GM21717 (cell line): ENCODE measurements around the gene PTRHD1.

ENCODE experiments used
- ATAC-seq: cut with Tn5 transposase; IDR thresholded peaks from one replicate; pipeline ENCODE4 v1.9.1; 2021; ENCODE audit warnings: mild to moderate bottlenecking, moderate library complexity; ENCODE audit not compliant: unreplicated experiment

PTRHD1 gene

DNA sequence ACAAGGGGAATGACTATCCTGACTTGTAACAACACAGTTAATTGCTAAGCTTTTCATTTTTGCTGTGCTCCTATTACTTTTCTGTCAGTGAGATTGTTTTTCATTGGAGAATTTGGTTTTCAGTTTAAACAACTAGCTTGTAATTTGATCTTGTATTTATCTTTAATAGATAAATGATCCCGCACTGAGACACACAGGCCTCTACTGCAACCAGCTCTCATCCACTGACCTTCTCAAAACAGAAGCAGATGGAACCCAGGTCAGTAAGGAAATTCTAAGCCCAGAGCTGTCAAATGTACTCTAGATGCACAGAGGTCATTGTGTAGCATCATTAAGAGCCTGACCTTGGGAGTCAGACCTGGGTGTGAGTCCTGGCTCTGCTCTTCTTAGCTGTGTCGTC lies 30.7 kb downstream of the PTRHD1 start:
- no peak for ATAC-seq

DNA sequence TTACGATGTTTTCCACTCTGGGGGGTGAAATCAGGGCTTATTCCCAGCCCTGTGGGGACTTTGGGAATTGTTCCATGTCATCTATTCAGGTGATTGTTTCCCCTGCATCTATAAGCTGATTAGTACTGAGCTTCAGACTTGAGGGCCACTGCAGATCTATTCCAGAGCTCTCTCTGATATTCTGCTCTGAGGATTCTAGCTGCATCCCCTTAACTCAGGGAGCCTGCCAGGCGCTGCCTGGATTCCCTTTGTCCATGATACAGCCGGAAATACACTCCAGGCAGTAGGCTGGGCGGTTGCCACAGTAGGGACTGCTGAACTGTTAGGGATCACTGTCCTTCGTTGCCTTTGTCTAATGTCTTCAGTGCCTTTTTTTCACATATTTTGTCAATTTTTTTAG lies 31.3 kb downstream of the PTRHD1 start:
- no peak for ATAC-seq

DNA sequence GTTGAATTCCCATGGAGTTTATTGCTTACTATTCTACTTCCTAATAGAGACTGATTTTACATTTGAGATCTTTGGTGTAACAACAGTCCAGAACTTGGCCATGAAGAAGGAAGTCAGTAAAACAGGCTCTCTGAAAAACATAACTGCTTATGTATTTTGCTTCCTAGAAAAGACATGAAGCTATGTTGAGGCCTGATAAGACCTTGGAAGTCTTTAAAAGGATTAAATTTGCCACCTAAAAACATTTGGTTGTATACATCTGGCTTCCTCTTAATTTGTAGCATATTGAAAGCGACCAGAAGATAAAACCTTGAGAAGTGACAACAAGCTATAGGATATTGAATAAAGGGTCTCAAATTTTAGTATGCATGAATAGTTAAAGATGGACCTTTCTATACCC lies 36.4 kb downstream of the PTRHD1 start:
- no peak for ATAC-seq

DNA sequence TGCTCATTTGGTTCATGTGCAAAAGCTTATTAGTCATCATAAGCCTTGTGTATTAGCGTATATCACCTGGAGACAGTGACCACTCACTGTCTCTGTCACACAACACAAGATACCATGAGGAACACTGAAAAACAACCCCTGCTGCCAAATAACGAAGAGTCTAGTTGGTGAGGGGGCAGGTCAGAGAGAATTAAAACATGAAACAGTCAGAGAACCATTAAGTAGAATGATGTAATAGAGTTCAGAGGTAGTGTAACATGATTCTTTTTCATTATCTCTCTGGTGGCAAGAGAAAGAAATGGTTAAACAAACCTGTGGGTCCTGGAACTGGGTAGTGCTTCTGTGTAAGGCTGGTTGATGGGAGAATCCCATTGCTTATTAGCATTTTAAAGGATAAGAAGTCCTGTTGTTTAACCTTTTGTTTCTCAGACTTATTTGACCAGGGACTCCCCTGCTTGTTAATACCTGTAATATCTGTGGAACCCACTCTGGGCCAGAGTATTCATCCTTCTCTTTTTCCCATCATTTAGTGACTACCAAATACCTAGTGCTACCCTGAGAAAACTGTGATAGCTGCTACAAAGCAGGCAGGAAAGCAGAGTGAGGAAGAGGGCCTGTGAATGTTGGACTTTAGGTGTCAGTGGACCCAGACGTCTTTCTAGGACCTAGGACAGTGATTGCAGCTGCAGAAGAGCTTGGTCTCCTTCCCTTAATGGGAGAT lies 38.0 kb downstream of the PTRHD1 start:
- no peak for ATAC-seq

DNA sequence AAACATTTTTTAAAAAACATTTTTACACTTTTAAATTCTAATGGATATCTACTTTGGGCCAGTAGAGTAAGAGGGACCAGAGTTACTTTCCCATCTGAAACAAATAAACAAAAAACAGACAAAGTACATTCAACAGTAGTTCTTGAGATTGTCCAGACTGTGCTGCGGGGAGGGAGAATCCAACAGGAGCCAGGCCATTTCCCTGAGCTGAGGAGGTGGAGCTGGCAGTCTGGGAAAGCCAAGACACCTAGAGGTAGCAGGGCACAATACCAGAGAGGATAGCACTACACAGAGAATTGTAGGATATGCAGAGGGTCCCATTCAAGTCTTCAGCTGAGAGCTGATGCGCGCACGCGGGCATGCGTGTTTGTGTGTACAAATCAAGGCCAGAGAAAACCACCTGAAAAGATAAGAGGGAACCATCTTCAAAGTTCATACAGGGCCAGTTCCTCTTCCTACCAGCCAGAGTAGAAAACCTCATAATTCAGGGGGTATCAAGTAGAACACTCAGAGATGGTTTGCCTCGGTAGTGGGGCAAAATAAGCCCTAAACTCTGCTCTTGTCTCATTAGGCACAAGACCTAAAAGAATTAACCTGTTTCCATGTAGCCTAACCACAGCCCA lies 44.0 kb downstream of the PTRHD1 start:
- no peak for ATAC-seq

DNA sequence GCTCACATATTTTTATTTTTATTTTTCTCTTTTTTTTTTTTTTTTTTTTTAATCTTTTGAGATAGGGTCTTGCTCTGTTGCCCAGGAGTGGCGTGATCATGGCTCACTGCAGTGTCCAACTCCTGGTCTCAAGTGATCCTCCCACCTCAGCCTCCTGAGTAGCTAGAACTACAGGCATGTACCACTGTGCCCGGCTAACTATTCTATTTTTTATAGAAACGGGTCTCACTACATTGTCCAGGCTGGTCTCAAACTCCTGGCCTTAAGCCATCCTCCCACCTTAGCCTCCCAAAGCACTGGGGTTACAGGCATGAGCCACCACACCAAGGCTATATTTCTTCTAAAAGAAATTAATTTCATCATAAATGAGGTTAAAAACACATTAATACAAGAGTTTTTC lies 45.9 kb downstream of the PTRHD1 start:
- ATAC-seq, result no peak

DNA sequence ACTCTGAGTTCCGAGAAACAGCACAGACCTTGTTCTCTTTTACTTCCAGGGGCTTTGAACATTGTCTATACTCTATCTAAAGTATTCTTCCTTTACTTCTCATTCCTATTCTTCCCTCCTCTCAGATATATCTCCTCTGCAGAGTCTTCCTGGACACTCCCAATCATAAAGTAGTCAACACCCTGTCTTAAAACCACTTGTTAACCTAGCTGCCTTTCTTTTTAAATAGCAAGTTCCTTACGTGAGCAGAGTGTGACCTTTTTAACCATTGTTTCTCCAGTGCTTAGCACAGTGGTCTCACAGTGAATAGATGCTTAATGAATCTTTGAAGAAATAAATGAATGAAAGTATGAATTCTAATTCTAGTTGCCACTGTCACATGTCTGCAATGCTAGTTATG lies 47.4 kb downstream of the PTRHD1 start:
- ATAC-seq, result no peak

DNA sequence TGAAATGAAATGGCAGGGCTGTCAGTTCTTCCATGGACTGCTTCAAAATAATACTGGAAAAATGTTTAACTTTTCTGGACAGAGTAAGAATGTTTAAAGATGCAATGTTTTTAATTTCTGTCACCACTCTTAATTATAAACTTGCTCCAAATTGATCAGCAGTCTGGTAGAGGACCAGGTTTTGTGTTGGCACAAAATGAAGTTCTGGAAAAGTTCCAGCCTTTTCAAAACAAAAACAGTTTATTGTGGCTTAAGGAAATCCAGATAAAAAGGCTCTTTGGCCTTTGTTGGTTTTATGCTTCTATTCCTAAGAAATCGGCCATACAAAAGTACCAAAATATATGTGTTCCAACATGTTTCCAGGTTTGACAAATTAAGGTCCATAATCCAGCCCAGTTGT lies 48.8 kb downstream of the PTRHD1 start:
- ATAC-seq, result no peak

DNA sequence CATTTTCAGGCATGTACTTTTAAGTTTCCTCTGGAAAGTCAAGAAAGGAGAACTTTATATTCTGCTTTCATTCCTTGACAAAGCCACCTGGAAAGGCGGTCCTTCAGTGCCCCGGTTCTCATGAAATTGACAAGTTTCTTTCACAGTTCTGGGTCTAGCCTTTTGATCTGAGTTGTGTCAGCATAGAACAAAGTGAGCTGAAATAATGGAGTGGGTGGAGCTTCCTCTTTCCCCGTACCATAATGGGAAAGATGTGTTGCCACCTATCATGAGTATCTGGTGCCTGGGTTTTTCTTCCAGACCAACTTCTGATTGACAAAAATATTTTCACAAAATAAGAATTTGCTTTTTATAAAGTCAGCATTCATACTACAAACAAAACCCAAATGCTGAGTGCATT lies 49.3 kb downstream of the PTRHD1 start:
- no peak for ATAC-seq

DNA sequence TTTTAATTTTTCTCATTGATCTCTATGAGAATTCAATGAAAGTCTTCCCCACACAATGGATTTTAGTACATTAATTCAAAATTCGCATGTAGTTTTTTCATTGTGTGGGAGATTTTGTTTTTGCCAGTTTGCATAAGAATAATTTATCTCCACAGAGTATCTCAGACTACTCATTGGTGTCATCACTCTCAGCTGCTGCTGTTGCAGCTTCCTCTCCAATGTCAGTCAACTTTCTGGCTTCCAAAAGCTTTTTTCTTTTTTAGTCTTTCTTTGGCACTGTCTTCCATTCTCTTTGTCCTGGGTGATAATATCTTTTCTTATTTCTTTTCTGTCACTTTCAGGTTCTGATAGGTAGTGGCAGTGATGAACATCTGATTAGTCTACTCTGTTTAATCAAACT lies 50.5 kb downstream of the PTRHD1 start:
- no peak for ATAC-seq

DNA sequence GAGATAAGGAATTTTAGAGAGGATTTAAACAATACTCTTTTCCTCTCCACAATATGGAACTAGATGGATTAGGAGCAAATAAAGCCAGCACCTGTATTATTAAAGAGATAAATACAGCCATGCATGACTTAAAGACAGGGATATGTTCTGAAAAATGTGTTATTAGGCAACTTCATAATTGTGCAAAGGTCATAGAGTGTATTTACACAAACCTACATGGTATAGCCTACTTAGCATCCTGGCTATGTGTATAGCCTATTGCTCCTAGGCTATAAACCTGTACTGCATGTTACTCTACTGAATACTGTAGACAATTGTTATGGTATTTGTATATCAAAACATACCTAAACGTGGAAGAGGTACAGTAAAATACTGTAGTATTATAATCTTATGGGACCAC lies 53.0 kb downstream of the PTRHD1 start:
- no peak for ATAC-seq
